ENCODE data around the gene EDDM3A. TPM values are rescaled to one million over a fixed set of nuclear protein-coding genes. Genes with fewer than 3 reads are reported as not detected.

Gene EDDM3A, protein sequence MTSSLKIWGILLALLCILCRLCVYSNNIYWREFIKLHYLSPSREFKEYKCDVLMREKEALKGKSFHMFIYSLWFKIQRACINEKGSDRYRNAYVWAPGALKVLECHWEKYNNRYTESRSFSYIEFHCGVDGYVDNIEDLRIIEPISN
- not detected in 3 replicates for polyA plus RNA-seq
- polyA plus RNA-seq (2011; ENCODE audit: low read depth), result not detected
- polyA plus RNA-seq (2011; cell fraction: cytosol; rRNA removed), result not detected in 2 replicates
- not detected in 2 replicates for polyA plus RNA-seq (2011; cell fraction: nucleus; rRNA removed)
- not detected in 2 replicates for polyA plus RNA-seq (2012; ENCODE audit: low replicate concordance)
- polyA minus RNA-seq, result not detected in 3 replicates
- polyA minus RNA-seq (2011; cell fraction: cytosol; rRNA and poly(A)+ RNA removed), result not detected
- polyA minus RNA-seq (2011; cell fraction: nucleus; rRNA and poly(A)+ RNA removed), result not detected in 2 replicates

DNA sequence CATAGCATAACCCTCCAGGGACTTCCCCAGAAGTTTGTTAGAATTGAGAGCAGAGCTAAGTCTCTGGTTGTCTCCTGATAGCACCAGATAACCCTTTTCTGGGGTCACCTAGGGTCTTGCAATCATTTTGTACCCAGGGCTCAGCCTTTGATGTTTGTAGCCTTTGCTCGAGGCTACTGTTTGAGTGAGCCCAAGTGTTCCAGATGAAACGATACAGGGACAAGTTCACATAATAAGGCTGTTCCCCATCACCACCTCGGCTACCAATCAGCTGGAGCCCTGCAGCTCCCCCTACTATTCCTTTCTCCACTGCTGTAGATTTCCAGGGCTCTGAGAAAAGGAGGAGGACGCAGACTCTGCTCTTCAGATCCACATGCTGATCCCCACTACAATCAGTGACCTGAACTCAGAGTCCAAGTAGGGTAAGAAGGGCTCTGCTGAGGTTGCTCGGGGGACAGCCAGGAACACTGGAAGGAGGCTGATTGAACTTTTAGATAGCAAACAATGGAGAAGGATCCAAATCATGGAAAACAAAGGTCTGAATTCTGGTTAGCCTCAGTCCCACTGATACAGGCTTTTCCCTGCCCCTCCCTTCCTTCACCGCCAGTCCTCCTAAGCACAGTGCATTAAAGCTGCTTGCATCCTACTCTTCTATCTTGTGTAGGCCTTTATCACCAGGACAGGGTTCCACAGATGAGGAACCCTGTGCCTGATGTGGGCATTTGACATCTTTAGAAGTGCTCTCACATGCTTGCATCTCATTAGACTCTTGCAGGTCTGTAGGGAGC, at the start of gene EDDM3A:
EDDM3A (plus strand) TSS at position 317 of the 788 bp plus-strand sequence. CDS start 1,694 bp downstream, outside the sequence.
- Histone ChIP-seq H2AFZ (ENCODE audit: control insufficient read depth, low read length) (no peak within 1 kb of the TSS), H4K20me1 (ENCODE audit: control insufficient read depth, extremely low read depth, insufficient read depth, low read length) (no peaks in the 10 kb centered on the region), H3K36me3 (ENCODE audit: control insufficient read depth in 2 of 2, extremely low read depth in 1 of 2, insufficient read depth in 2 of 2, low read length in 2 of 2) (no peaks in the 10 kb centered on the region), H3K4me2 (ENCODE audit: control insufficient read depth, extremely low read depth, insufficient read depth, low read depth, low read length) (no peak within 1 kb of the TSS), H3K9me1 (ENCODE audit: control insufficient read depth, extremely low read depth, insufficient read depth, low read length) (no peaks in the 10 kb centered on the region), H3K27me3 (ENCODE audit: control insufficient read depth, extremely low read depth, insufficient read depth, low read length) (no peaks in the 10 kb centered on the region), H3K9me3 (ENCODE audit: control insufficient read depth, low read depth, low read length) (no peaks in the 10 kb centered on the region), H3K9ac (ENCODE audit: control insufficient read depth, extremely low read depth, insufficient read depth, low read length) (no peak within 1 kb of the TSS), H3K4me3 (ENCODE audit: control insufficient read depth in 2 of 3, extremely low read depth in 1 of 3, insufficient read depth in 2 of 3, low read depth in 1 of 3, low read length in 3 of 3) (no peak within 1 kb of the TSS), H3K27ac (ENCODE audit: control insufficient read depth, insufficient read depth, low read length) (no peak within 1 kb of the TSS), H3K79me2 (ENCODE audit: control insufficient read depth, insufficient read depth, low read length) (no peaks in the 10 kb centered on the region), H3K4me1 (ENCODE audit: control insufficient read depth, extremely low read depth, insufficient read depth, low read length) (no peaks in the 10 kb centered on the region)
- DNase-seq (ENCODE audit: low read depth, low spot score) (no peak), FAIRE-seq (no peak)
- dilution Hi-C loops (cut with MboI; ENCODE audit: extremely low pct_ligation_motif_present, low sequenced_read_pairs), result no loop called here
- TF ChIP-seq EZH2 (IDR thresholded peaks at IDR 0.05; ENCODE audit: low read length), result no peak
- TF ChIP-seq, protein P1, sequence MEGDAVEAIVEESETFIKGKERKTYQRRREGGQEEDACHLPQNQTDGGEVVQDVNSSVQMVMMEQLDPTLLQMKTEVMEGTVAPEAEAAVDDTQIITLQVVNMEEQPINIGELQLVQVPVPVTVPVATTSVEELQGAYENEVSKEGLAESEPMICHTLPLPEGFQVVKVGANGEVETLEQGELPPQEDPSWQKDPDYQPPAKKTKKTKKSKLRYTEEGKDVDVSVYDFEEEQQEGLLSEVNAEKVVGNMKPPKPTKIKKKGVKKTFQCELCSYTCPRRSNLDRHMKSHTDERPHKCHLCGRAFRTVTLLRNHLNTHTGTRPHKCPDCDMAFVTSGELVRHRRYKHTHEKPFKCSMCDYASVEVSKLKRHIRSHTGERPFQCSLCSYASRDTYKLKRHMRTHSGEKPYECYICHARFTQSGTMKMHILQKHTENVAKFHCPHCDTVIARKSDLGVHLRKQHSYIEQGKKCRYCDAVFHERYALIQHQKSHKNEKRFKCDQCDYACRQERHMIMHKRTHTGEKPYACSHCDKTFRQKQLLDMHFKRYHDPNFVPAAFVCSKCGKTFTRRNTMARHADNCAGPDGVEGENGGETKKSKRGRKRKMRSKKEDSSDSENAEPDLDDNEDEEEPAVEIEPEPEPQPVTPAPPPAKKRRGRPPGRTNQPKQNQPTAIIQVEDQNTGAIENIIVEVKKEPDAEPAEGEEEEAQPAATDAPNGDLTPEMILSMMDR (optimal IDR thresholded peaks at IDR 0.05 in 1 of 3, IDR thresholded peaks at IDR 0.05 in 1 of 3, conservative IDR thresholded peaks at IDR 0.05 in 1 of 3; ENCODE audit: extremely low read depth in 1 of 3, insufficient read depth in 2 of 3, low read length in 3 of 3), result no peak

DNA sequence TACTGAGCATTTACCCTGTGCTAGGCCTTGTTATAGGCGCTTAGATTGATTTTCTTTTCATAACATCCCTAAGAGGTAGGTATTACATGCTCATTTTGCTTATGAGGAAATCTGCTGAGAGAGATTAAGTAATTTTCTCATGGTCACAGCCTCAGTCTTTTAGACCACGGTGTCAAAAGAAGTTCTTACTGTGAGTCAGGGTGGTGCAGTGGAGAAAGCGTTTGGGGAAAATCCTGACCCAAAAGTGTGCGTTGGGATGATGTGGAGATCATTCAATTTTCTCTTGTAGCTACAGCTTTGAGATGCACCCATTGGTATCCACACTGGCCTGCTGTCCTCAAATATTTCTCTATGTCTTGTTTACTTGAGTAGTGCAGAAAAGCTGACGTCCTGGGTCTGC, 48.9 kb upstream of the EDDM3A start:
- Histone ChIP-seq H3K4me2 (ENCODE audit: control insufficient read depth, extremely low read depth, insufficient read depth, low read depth, low read length) (no peak overlapping the region), H4K20me1 (ENCODE audit: control insufficient read depth, extremely low read depth, insufficient read depth, low read length) (no peaks in the 10 kb centered on the region), H3K36me3 (ENCODE audit: control insufficient read depth in 2 of 2, extremely low read depth in 1 of 2, insufficient read depth in 2 of 2, low read length in 2 of 2) (no peaks in the 10 kb centered on the region), H3K9me1 (ENCODE audit: control insufficient read depth, extremely low read depth, insufficient read depth, low read length) (no peaks in the 10 kb centered on the region), H3K27me3 (ENCODE audit: control insufficient read depth, extremely low read depth, insufficient read depth, low read length) (no peaks in the 10 kb centered on the region), H2AFZ (ENCODE audit: control insufficient read depth, low read length) (no peak overlapping the region), H3K4me1 (ENCODE audit: control insufficient read depth, extremely low read depth, insufficient read depth, low read length) (no peaks in the 10 kb centered on the region), H3K9me3 (ENCODE audit: control insufficient read depth, low read depth, low read length) (no peaks in the 10 kb centered on the region), H3K9ac (ENCODE audit: control insufficient read depth, extremely low read depth, insufficient read depth, low read length) (no peak overlapping the region), H3K79me2 (ENCODE audit: control insufficient read depth, insufficient read depth, low read length) (no peaks in the 10 kb centered on the region), H3K4me3 (ENCODE audit: control insufficient read depth in 2 of 3, extremely low read depth in 1 of 3, insufficient read depth in 2 of 3, low read depth in 1 of 3, low read length in 3 of 3) (no peak overlapping the region), H3K27ac (ENCODE audit: control insufficient read depth, insufficient read depth, low read length) (no peak overlapping the region)
- no peak for TF ChIP-seq EZH2 (IDR thresholded peaks at IDR 0.05; ENCODE audit: low read length)
- TF ChIP-seq, protein P1 (optimal IDR thresholded peaks at IDR 0.05 in 1 of 3, IDR thresholded peaks at IDR 0.05 in 1 of 3, conservative IDR thresholded peaks at IDR 0.05 in 1 of 3; ENCODE audit: extremely low read depth in 1 of 3, insufficient read depth in 2 of 3, low read length in 3 of 3), result no peak
- FAIRE-seq (no peak), DNase-seq (ENCODE audit: low read depth, low spot score) (no peak)
- dilution Hi-C loops (cut with MboI; ENCODE audit: extremely low pct_ligation_motif_present, low sequenced_read_pairs), result no loop called here

Data from keratinocyte (primary cell).